ENCODE data around the gene PYM1.

GRCh38 chr12:55874443-55874842, 53.3 kb downstream of the PYM1 start:
- TF ChIP-seq, protein P1, sequence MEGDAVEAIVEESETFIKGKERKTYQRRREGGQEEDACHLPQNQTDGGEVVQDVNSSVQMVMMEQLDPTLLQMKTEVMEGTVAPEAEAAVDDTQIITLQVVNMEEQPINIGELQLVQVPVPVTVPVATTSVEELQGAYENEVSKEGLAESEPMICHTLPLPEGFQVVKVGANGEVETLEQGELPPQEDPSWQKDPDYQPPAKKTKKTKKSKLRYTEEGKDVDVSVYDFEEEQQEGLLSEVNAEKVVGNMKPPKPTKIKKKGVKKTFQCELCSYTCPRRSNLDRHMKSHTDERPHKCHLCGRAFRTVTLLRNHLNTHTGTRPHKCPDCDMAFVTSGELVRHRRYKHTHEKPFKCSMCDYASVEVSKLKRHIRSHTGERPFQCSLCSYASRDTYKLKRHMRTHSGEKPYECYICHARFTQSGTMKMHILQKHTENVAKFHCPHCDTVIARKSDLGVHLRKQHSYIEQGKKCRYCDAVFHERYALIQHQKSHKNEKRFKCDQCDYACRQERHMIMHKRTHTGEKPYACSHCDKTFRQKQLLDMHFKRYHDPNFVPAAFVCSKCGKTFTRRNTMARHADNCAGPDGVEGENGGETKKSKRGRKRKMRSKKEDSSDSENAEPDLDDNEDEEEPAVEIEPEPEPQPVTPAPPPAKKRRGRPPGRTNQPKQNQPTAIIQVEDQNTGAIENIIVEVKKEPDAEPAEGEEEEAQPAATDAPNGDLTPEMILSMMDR (IDR thresholded peaks at IDR 0.05): no peak
- TF ChIP-seq ZFX (IDR thresholded peaks at IDR 0.05; ENCODE audit: borderline replicate concordance): no peak

All from 22Rv1 (cell line).